B cell (primary cell): ENCODE measurements around the gene CDRT4. TPM values are rescaled to one million over a fixed set of nuclear protein-coding genes. Genes with fewer than 3 reads are reported as not detected.

Source experiments
- ATAC-seq: fragments of 200-7000 bp; cut with Tn5 transposase; one replicate; pipeline ENCODE4 v1.10.0; 2021; ENCODE audit warnings: low read depth, mild to moderate bottlenecking, moderate number of reproducible peaks, moderate library complexity
- CTCF ChIA-PET: fragments of 350-600 bp; sonication (Branson Sonifier 250); formaldehyde crosslinking; loops from one replicate; lab custom pipeline; 2021; ENCODE audit warnings: antibody characterized with exemption, inconsistent platforms; lab: Charles Lee
- POLR2A ChIA-PET: fragments of 350-600 bp; sonication (Branson Sonifier 250); formaldehyde crosslinking; loops from one replicate; lab custom pipeline; 2021; ENCODE audit warnings: antibody characterized with exemption; lab: Charles Lee
- DNase-seq: peaks from one replicate; pipeline ENCODE4 v3.0.0; 2013
- H2AFZ ChIP-seq: 2 replicates; pipeline ENCODE4 v1.6.1; 2012; ENCODE audit warnings: mild to moderate bottlenecking, low read depth, low read length; ENCODE audit not compliant: insufficient read depth, poor library complexity, severe bottlenecking
- H3K27ac ChIP-seq, 2 donors: 1 replicate in 1 of 2; 2 replicates in 1 of 2; pipeline ENCODE4 v1.5.1; 2012 to 2013; ENCODE audit warnings: low read length in 2 of 2, mild to moderate bottlenecking in 2 of 2, moderate library complexity in 1 of 2
- H3K27me3 ChIP-seq, 4 experiments: fragments of 200-600 bp in 1 of 4; sonication (generic) in 1 of 4; replicated peaks in 1 of 4; 1 replicate in 2 of 4; 2 replicates in 2 of 4; pipeline versions ENCODE4 v1.6.1 to v1.7.0; 2013 to 2016; ENCODE audit warnings: low read length in 3 of 4, mild to moderate bottlenecking in 2 of 4, mixed read lengths in 1 of 4, moderate library complexity in 1 of 4; ENCODE audit not compliant: insufficient read depth in 4 of 4, control insufficient read depth in 3 of 4; ENCODE audit errors: control extremely low read depth in 1 of 4
- H3K36me3 ChIP-seq, 2 experiments: replicated peaks in 1 of 2; 1 replicate in 1 of 2; 2 replicates in 1 of 2; pipeline versions ENCODE4 v1.6.1 to v1.7.1; 2013; ENCODE audit warnings: low read length in 1 of 2; ENCODE audit not compliant: insufficient read depth in 2 of 2, control insufficient read depth in 1 of 2; ENCODE audit errors: control extremely low read depth in 1 of 2, extremely low read depth in 1 of 2
- H3K4me1 ChIP-seq, 2 donors: fragments of 200-600 bp in 1 of 2; sonication (generic) in 1 of 2; 1 replicate in 1 of 2; 2 replicates in 1 of 2; pipeline versions ENCODE4 v1.5.1 to v1.6.1; 2013 to 2017; ENCODE audit warnings: low read length in 2 of 2; ENCODE audit not compliant: control insufficient read depth in 2 of 2, insufficient read depth in 2 of 2
- H3K4me2 ChIP-seq: replicated peaks from 2 replicates; pipeline ENCODE3; 2012; ENCODE audit warnings: mild to moderate bottlenecking, low read depth, low read length; ENCODE audit not compliant: poor library complexity, severe bottlenecking
- H3K4me3 ChIP-seq, 5 experiments: fragments of 200-600 bp in 1 of 5; sonication (generic) in 1 of 5; 1 replicate in 3 of 5; 2 replicates in 2 of 5; pipeline versions ENCODE4 v1.5.1 to v1.7.0; 2011 to 2016; ENCODE audit warnings: low read length in 4 of 5, mild to moderate bottlenecking in 4 of 5, low read depth in 2 of 5, control low read depth in 1 of 5, moderate library complexity in 1 of 5; ENCODE audit not compliant: insufficient read depth in 1 of 5; ENCODE audit errors: control extremely low read depth in 1 of 5, extremely low read depth in 1 of 5
- H3K79me2 ChIP-seq: fragments of 200-600 bp; sonication (generic); one replicate; pipeline ENCODE4 v1.6.0; 2016; ENCODE audit warnings: low read length; ENCODE audit not compliant: control insufficient read depth, insufficient read depth
- H3K9ac ChIP-seq: fragments of 200-600 bp; sonication (generic); 2 replicates; pipeline ENCODE4 v1.6.1; 2017; ENCODE audit warnings: mild to moderate bottlenecking, low read length, moderate library complexity
- H3K9me3 ChIP-seq, 3 donors: one replicate each; pipeline versions ENCODE4 v1.6.1 to v1.7.1; 2013; ENCODE audit warnings: low read length in 2 of 3; ENCODE audit not compliant: control insufficient read depth in 2 of 3, insufficient read depth in 1 of 3; ENCODE audit errors: control extremely low read depth in 1 of 3
- H4K20me1 ChIP-seq: 2 replicates; pipeline ENCODE4 v1.6.0; 2012; ENCODE audit warnings: mild to moderate bottlenecking, low read length; ENCODE audit not compliant: insufficient read depth, control insufficient read depth, poor library complexity, severe bottlenecking
- H3K27ac Mint-ChIP-seq: one replicate; pipeline ENCODE4 v1.8.0; 2021; ENCODE audit warnings: mixed read lengths
- H3K27me3 Mint-ChIP-seq: one replicate; pipeline ENCODE4 v1.8.0; 2021; ENCODE audit warnings: mixed read lengths
- H3K4me1 Mint-ChIP-seq: one replicate; pipeline ENCODE4 v1.8.0; 2021; ENCODE audit warnings: mixed read lengths
- H3K4me3 Mint-ChIP-seq: one replicate; pipeline ENCODE4 v1.8.0; 2021; ENCODE audit warnings: mixed read lengths
- H3K9me3 Mint-ChIP-seq: one replicate; pipeline ENCODE4 v1.8.0; 2022; ENCODE audit warnings: mixed read lengths; ENCODE audit not compliant: insufficient read depth
- CTCF ChIP-seq: fragments of 200-600 bp; IDR thresholded peaks from one replicate; pipeline ENCODE4 v1.8.0; 2022; ENCODE audit warnings: antibody characterized with exemption, mild to moderate bottlenecking
- EZH2 ChIP-seq: IDR thresholded peaks from 2 replicates; pipeline ENCODE4 v1.6.1; 2012; ENCODE audit warnings: borderline replicate concordance, low read depth, mild to moderate bottlenecking, moderate library complexity, low read length; ENCODE audit not compliant: insufficient read depth, poor library complexity, severe bottlenecking
- WGBS: methylation state at CpG from one replicate; pipeline ENCODE4 v1.1.5; 2013; ENCODE audit warnings: missing lambda C conversion rate; ENCODE audit not compliant: insufficient coverage; 5-methylcytosine and 5-hydroxymethylcytosine counted together
- intact Hi-C: fragments of 100-400 bp; cut with micrococcal nuclease; formaldehyde crosslinking; loops from one replicate; pipeline ENCODE4 v1.10.0; 2022
- polyA plus RNA-seq: library from polyadenylated mRNA; depleted of rRNA; stranded (reverse); fragments of >200 nt; gene quantifications from 2 replicates; pipeline ENCODE4 v1.2.3, GENCODE V29; 2012
- total RNA-seq, 2 donors: library from RNA; stranded (reverse); fragments of 120-200 nt in 1 of 2; gene quantifications; 1 replicate in 1 of 2; 2 replicates in 1 of 2; pipeline versions ENCODE4 v1.2.3 to v1.2.4, GENCODE V29; 2013 to 2022

CDRT4 gene
- total and polyA plus RNA-seq, 2 donors (not counting 1 experiment from before 2014, with no cell fraction given) = 11.6 to 23.0 TPM

DNA sequence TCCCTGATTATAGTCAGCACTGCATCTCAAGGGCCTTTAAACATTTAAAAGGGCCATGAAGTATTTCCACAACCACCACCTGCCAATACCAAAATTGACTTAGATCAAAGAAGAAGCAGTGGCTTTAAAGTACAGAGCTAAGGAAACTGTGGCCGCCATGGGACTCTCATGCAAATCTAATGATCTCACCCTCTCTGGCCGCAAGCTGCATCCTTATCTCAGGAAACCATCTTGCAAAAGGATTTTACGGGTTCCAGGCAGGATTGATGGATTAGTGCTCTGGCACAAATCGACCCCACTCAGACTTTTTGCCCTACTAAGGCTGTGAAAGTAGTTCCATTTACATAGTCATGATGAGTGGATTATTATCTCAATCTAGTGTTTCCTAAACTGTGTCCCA lies 22.6 kb downstream of the CDRT4 start:
- no peaks in the 10 kb centered on the region for H4K20me1 ChIP-seq
- H3K9ac ChIP-seq = no peak overlapping the region
- POLR2A ChIA-PET = no interaction called here
- H3K36me3 ChIP-seq = no peaks in the 10 kb centered on the region
- no peak overlapping the region for H3K4me3 Mint-ChIP-seq
- peaks cover 0 to 5% (median 0%) of the 10 kb centered on the region in 3 donors for H3K9me3 ChIP-seq
- no peak overlapping the region for H3K27ac Mint-ChIP-seq
- H3K4me1 Mint-ChIP-seq = no peaks in the 10 kb centered on the region
- CTCF ChIA-PET = no interaction called here
- H3K9me3 Mint-ChIP-seq = no peaks in the 10 kb centered on the region
- no peaks in the 10 kb centered on the region for H3K4me1 ChIP-seq
- no peak overlapping the region for H3K27ac ChIP-seq
- H3K27me3 Mint-ChIP-seq = no peaks in the 10 kb centered on the region
- DNase-seq (no peak), ATAC-seq (no peak)
- no peak overlapping the region for H3K4me3 ChIP-seq
- no peak for TF ChIP-seq CTCF
- H3K27me3 ChIP-seq = no peaks in the 10 kb centered on the region
- intact Hi-C loops = no loop called here
- H2AFZ ChIP-seq = no peak overlapping the region
- no peaks in the 10 kb centered on the region for H3K79me2 ChIP-seq
- no peak overlapping the region for H3K4me2 ChIP-seq
- 67% methylated on average over 2 of the region's 4 CpGs for WGBS

GRCh38 chr17:15442311-15443180 lies 24.9 kb downstream of the CDRT4 start:
- Mint-ChIP-seq H3K4me1 (no peaks in the 10 kb centered on the region), H3K27me3 (no peaks in the 10 kb centered on the region), H3K4me3 (no peak overlapping the region), H3K27ac (no peak overlapping the region), H3K9me3 (no peaks in the 10 kb centered on the region)
- ChIA-PET CTCF (no interaction called here), POLR2A (no interaction called here)
- intact Hi-C loops = no loop called here
- DNase-seq (no peak), ATAC-seq (no peak)
- no peaks in the 10 kb centered on the region for H3K79me2 ChIP-seq
- no peak overlapping the region for H3K4me3 ChIP-seq
- WGBS = 94% methylated on average over 9 of the region's 13 CpGs
- peaks cover 0 to 9% (median 0%) of the 10 kb centered on the region in 3 donors for H3K9me3 ChIP-seq
- H3K27me3 ChIP-seq = no peaks in the 10 kb centered on the region
- no peak overlapping the region for H3K4me2 ChIP-seq
- H4K20me1 ChIP-seq = no peaks in the 10 kb centered on the region
- H3K27ac ChIP-seq = no peak overlapping the region
- no peak overlapping the region for H2AFZ ChIP-seq
- H3K36me3 ChIP-seq = no peaks in the 10 kb centered on the region
- TF ChIP-seq EZH2 = no peak
- TF ChIP-seq CTCF = no peak
- no peaks in the 10 kb centered on the region for H3K4me1 ChIP-seq
- no peak overlapping the region for H3K9ac ChIP-seq
